ENCODE measurements around the gene C10orf90. TPM values are rescaled to one million over a fixed set of nuclear protein-coding genes. Genes with fewer than 3 reads are reported as not detected.

Gene C10orf90
- total and polyA plus RNA-seq, 2 experiments from 2014 or later: 0.20 TPM; not detected in 1

- Histone ChIP-seq H3K79me2 (no peaks in the 10 kb centered on the region), H3K9me2 (replicated peaks; ENCODE audit: insufficient read depth) (no peaks in the 10 kb centered on the region), H3K27ac (no peak overlapping the region), H3K4me1 (ENCODE audit: insufficient read depth) (no peaks in the 10 kb centered on the region), H3K4me2 (no peak overlapping the region), H3K9me3 (ENCODE audit: low read depth) (no peaks in the 10 kb centered on the region), H3K4me3 (no peak overlapping the region), H3K27me3 (no peaks in the 10 kb centered on the region), H3K36me3 (replicated peaks; ENCODE audit: insufficient read depth, low read depth) (no peaks in the 10 kb centered on the region), H4K20me1 (ENCODE audit: insufficient read depth, poor library complexity, severe bottlenecking) (no peaks in the 10 kb centered on the region), H2AFZ (no peak overlapping the region)
- WGBS (ENCODE audit: low lambda C conversion rate, missing lambda C conversion rate): 79% methylated on average over 2 of the region's 2 CpGs
- no peak for DNase-seq (ENCODE audit: low spot score)
- no peak for TF ChIP-seq EZH2phosphoT487 (IDR thresholded peaks at IDR 0.05; ENCODE audit: low read depth, severe bottlenecking, unreplicated experiment)
Observed at GRCh38 chr10:126634347-126634746, 36.1 kb downstream of the C10orf90 start.

- H3K4me3 ChIP-seq: no peak overlapping the region
- H3K27me3 ChIP-seq: no peaks in the 10 kb centered on the region
- no peaks in the 10 kb centered on the region for H4K20me1 ChIP-seq (ENCODE audit: insufficient read depth, poor library complexity, severe bottlenecking)
- TF ChIP-seq, protein P1, sequence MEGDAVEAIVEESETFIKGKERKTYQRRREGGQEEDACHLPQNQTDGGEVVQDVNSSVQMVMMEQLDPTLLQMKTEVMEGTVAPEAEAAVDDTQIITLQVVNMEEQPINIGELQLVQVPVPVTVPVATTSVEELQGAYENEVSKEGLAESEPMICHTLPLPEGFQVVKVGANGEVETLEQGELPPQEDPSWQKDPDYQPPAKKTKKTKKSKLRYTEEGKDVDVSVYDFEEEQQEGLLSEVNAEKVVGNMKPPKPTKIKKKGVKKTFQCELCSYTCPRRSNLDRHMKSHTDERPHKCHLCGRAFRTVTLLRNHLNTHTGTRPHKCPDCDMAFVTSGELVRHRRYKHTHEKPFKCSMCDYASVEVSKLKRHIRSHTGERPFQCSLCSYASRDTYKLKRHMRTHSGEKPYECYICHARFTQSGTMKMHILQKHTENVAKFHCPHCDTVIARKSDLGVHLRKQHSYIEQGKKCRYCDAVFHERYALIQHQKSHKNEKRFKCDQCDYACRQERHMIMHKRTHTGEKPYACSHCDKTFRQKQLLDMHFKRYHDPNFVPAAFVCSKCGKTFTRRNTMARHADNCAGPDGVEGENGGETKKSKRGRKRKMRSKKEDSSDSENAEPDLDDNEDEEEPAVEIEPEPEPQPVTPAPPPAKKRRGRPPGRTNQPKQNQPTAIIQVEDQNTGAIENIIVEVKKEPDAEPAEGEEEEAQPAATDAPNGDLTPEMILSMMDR (IDR thresholded peaks at IDR 0.05; ENCODE audit: poor library complexity): no peak
- TF ChIP-seq EZH2phosphoT487 (IDR thresholded peaks at IDR 0.05; ENCODE audit: low read depth, severe bottlenecking, unreplicated experiment) (no peak), EZH2 (IDR thresholded peaks at IDR 0.05; ENCODE audit: borderline replicate concordance) (no peak)
- no peak overlapping the region for H3K27ac ChIP-seq
- no peaks in the 10 kb centered on the region for H3K79me2 ChIP-seq
- H2AFZ ChIP-seq: no peak overlapping the region
- H3K4me1 ChIP-seq (ENCODE audit: insufficient read depth): no peaks in the 10 kb centered on the region
- no peaks in the 10 kb centered on the region for H3K9me3 ChIP-seq (ENCODE audit: low read depth)
- no peak for DNase-seq (ENCODE audit: low spot score)
- H3K9me2 ChIP-seq (replicated peaks; ENCODE audit: insufficient read depth): no peaks in the 10 kb centered on the region
- 89% methylated on average over 4 of the region's 4 CpGs for WGBS (ENCODE audit: low lambda C conversion rate, missing lambda C conversion rate)
- H3K4me2 ChIP-seq: no peak overlapping the region
- H3K36me3 ChIP-seq (replicated peaks; ENCODE audit: insufficient read depth, low read depth): no peaks in the 10 kb centered on the region
Observed at GRCh38 chr10:126632705-126633104, 37.8 kb downstream of the C10orf90 start.

- DNase-seq (ENCODE audit: low spot score): no peak
- WGBS (ENCODE audit: low lambda C conversion rate, missing lambda C conversion rate): 94% methylated on average over 11 of the region's 11 CpGs
- no peaks in the 10 kb centered on the region for H3K9me2 ChIP-seq (replicated peaks; ENCODE audit: insufficient read depth)
Observed at GRCh38 chr10:126629925-126630624, 40.4 kb downstream of the C10orf90 start.

GRCh38 chr10:126628746-126629145, 41.7 kb downstream of the C10orf90 start:
- no peaks in the 10 kb centered on the region for H3K36me3 ChIP-seq (replicated peaks; ENCODE audit: insufficient read depth, low read depth)
- H3K27ac ChIP-seq: no peak overlapping the region
- 83% methylated on average over 3 of the region's 3 CpGs for WGBS (ENCODE audit: low lambda C conversion rate, missing lambda C conversion rate)
- H3K4me1 ChIP-seq (ENCODE audit: insufficient read depth): no peaks in the 10 kb centered on the region
- no peaks in the 10 kb centered on the region for H3K9me2 ChIP-seq (replicated peaks; ENCODE audit: insufficient read depth)
- no peaks in the 10 kb centered on the region for H3K79me2 ChIP-seq
- DNase-seq (ENCODE audit: low spot score): no peak
- TF ChIP-seq EZH2phosphoT487 (IDR thresholded peaks at IDR 0.05; ENCODE audit: low read depth, severe bottlenecking, unreplicated experiment): no peak
- TF ChIP-seq, protein P1 (IDR thresholded peaks at IDR 0.05; ENCODE audit: poor library complexity): no peak
- TF ChIP-seq EZH2 (IDR thresholded peaks at IDR 0.05; ENCODE audit: borderline replicate concordance): no peak
- no peaks in the 10 kb centered on the region for H4K20me1 ChIP-seq (ENCODE audit: insufficient read depth, poor library complexity, severe bottlenecking)
- H3K4me2 ChIP-seq: no peak overlapping the region
- H3K27me3 ChIP-seq: no peaks in the 10 kb centered on the region
- no peaks in the 10 kb centered on the region for H3K9me3 ChIP-seq (ENCODE audit: low read depth)
- H3K4me3 ChIP-seq: no peak overlapping the region
- no peak overlapping the region for H2AFZ ChIP-seq

More at GRCh38 chr10:126629925-126630624, 40.4 kb downstream of the C10orf90 start:
- Histone ChIP-seq H3K4me1 (ENCODE audit: insufficient read depth) (no peaks in the 10 kb centered on the region), H3K79me2 (no peaks in the 10 kb centered on the region), H2AFZ (no peak overlapping the region), H3K4me2 (no peak overlapping the region), H3K27me3 (no peaks in the 10 kb centered on the region), H3K4me3 (no peak overlapping the region), H3K9me3 (ENCODE audit: low read depth) (no peaks in the 10 kb centered on the region), H3K27ac (no peak overlapping the region), H3K36me3 (replicated peaks; ENCODE audit: insufficient read depth, low read depth) (no peaks in the 10 kb centered on the region), H4K20me1 (ENCODE audit: insufficient read depth, poor library complexity, severe bottlenecking) (no peaks in the 10 kb centered on the region)
- TF ChIP-seq, protein P1 (IDR thresholded peaks at IDR 0.05; ENCODE audit: poor library complexity): no peak
- TF ChIP-seq EZH2 (IDR thresholded peaks at IDR 0.05; ENCODE audit: borderline replicate concordance): no peak
- TF ChIP-seq EZH2phosphoT487 (IDR thresholded peaks at IDR 0.05; ENCODE audit: low read depth, severe bottlenecking, unreplicated experiment): no peak

Data from hepatocyte (in vitro differentiated cells).